AG09319 (cell line): ENCODE data around the gene DIPK1B.

Experiments used
- DNase-seq: peaks from one replicate; pipeline ENCODE4 v3.0.0-alpha.2; 2010; ENCODE audit warnings: low read depth; ENCODE audit errors: extremely low read depth
- CTCF ChIP-seq: IDR thresholded peaks from 2 replicates; pipeline ENCODE4 v1.5.1; 2011; ENCODE audit warnings: low read depth, mild to moderate bottlenecking, inconsistent platforms, low read length, moderate library complexity

DIPK1B gene

GRCh38 chr9:136674786-136675349 lies 37.5 kb upstream of the DIPK1B start:
- no peak for TF ChIP-seq CTCF
- DNase-seq = no peak

- no peak for DNase-seq
- no peak for TF ChIP-seq CTCF
Observed at GRCh38 chr9:136675477-136676296, 36.7 kb upstream of the DIPK1B start.

GRCh38 chr9:136676297-136676794 lies 36.0 kb upstream of the DIPK1B start:
- no peak for DNase-seq
- no peak for TF ChIP-seq CTCF

- TF ChIP-seq CTCF = no peak
- DNase-seq = no peak
Observed at GRCh38 chr9:136676920-136677686, 35.3 kb upstream of the DIPK1B start.

GRCh38 chr9:136678034-136678433 lies 34.3 kb upstream of the DIPK1B start:
- no peak for DNase-seq
- TF ChIP-seq CTCF = no peak

DNA sequence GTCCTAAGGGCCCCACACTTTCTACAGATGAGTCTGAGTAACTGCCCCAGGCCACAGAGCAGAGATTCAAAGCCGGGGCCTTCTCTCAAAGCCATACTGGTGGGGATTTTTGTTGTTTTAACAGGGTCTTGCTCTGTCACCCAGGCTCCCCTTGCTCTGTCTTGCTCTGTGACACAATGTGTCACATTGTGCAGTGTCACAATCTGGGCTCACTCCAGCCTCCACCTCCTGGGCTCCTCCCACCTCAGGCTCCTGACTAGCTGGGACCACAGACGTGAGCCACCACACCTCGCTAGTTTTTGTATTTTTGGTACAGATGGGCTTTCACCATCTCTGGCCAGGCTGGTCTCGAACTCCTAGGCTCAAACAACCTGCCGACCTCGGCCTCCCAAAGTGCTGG lies 33.7 kb upstream of the DIPK1B start:
- DNase-seq = no peak

More for the DNA sequence above, 33.7 kb upstream of the DIPK1B start:
- TF ChIP-seq CTCF = no peak
